IMR-90 (cell line): ENCODE data around the gene CSAG2.
"Not testable (repeated sequence)": the region's sequence is repeated elsewhere in the genome, so short reads cannot be mapped to it uniquely, and the experiment has no call there.

ENCODE experiments used
- CTCF ChIP-seq: conservative IDR thresholded peaks from 2 replicates; pipeline ENCODE4 v1.5.1; 2012; ENCODE audit warnings: mild to moderate bottlenecking, low read depth, low read length, improper control_type of control experiment
- ELK1 ChIP-seq: fragments of 150-350 bp; IDR thresholded peaks from 2 replicates; pipeline ENCODE4 v1.6.1; 2016; ENCODE audit warnings: low read depth, mild to moderate bottlenecking, low read length, moderate library complexity, borderline replicate concordance
- MAZ ChIP-seq: IDR thresholded peaks from 2 replicates; pipeline ENCODE4 v1.6.1; 2012; ENCODE audit warnings: low read depth, mild to moderate bottlenecking, low read length, improper control_type of control experiment, moderate library complexity, borderline replicate concordance
- MXI1 ChIP-seq: IDR thresholded peaks from 2 replicates; pipeline ENCODE4 v1.6.1; 2012; ENCODE audit warnings: low read depth, mild to moderate bottlenecking, low read length, moderate library complexity, borderline replicate concordance
- RAD21 ChIP-seq: IDR thresholded peaks from 2 replicates; pipeline ENCODE4 v1.6.1; 2012; ENCODE audit warnings: low read length, improper control_type of control experiment
- SMC3 ChIP-seq: fragments of 150-350 bp; IDR thresholded peaks from 2 replicates; pipeline ENCODE4 v1.6.1; 2016; ENCODE audit warnings: low read depth, mild to moderate bottlenecking, antibody characterized with exemption, low read length, moderate library complexity

- not testable (repeated sequence) for TF ChIP-seq CTCF, SMC3, RAD21, MXI1, ELK1, MAZ
Measured at GRCh38 chrX:152681012-152681411, 28.1 kb downstream of the CSAG2 start.
